ENCODE data around the gene SCO2.

DNA sequence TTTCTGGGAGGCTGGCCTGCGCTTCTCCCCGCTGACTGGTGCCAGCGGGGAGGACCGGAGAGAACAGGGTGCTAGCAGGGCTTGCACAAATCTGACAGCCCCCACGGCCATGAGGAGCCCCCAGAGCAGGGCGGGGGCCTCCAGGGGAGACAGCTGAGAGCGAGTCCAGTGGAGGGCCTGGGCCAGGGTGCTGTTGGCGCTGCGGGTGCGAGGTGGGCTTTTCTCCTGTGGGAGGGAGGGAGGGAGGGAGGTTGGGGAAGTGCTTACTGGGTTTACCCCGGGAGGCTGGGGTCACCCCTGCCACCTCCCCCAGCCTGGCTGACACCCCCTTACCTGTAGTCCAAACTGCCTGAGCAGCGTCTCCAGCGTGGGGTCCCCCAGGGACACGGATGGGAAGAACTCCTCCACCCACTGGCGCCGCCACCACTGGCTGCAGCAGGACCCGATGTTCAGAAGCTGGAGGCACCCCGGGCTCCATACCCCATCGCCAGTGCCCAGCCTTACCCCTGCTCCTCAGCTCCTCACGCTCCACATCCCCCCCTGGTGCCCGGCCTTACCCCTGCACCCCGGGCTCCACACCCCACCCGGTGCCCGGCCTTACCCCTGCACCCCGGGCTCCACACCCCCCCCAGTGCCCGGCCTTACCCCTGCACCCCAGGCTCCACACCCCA, 21.8 kb downstream of the SCO2 start:
- TF ChIP-seq YY1 (IDR thresholded peaks at IDR 0.05; ENCODE audit: insufficient read depth, insufficient read length) (no peak), ZNF274 (IDR thresholded peaks at IDR 0.05; ENCODE audit: low read depth, low read length) (no peak)

Measured in NT2/D1 (cell line).